Panc1 (cell line): ENCODE data around the gene CYP2C8. TPM values are rescaled to one million over a fixed set of nuclear protein-coding genes. Genes with fewer than 3 reads are reported as not detected.

Source experiments
- ATAC-seq: fragments of 200-7000 bp; cut with Tn5 transposase; 2 replicates; pipeline ENCODE4 v1.9.1; 2020; ENCODE audit warnings: mild to moderate bottlenecking, moderate library complexity
- BruUV-seq: library from RNA; stranded (reverse); fragments of 400-500 nt; replicated peaks from 2 replicates; lab custom pipeline; 2021; lab: Mats Ljungman, UMichigan
- CTCF ChIA-PET: fragments of 300-600 bp; sonication (Branson Sonifier 250); formaldehyde crosslinking; loops from one replicate; lab custom pipeline; 2022; ENCODE audit warnings: antibody characterized with exemption; lab: Charles Lee
- POLR2A ChIA-PET: fragments of 300-600 bp; sonication (Branson Sonifier 250); formaldehyde crosslinking; loops from one replicate; lab custom pipeline; 2022; ENCODE audit warnings: antibody characterized with exemption; lab: Charles Lee
- DNase-seq: peaks from one replicate; pipeline ENCODE4 v3.0.0-alpha.2; 2010; ENCODE audit warnings: low read depth, low spot score
- H3K27ac ChIP-seq: 2 replicates; pipeline ENCODE4 v1.5.1; 2011; ENCODE audit warnings: mild to moderate bottlenecking, low read length, inconsistent platforms
- H3K27me3 ChIP-seq: fragments of 200-500 bp; sonication (Bioruptor generic); 2 replicates; pipeline ENCODE4 v1.6.0; 2014; ENCODE audit warnings: low read length, inconsistent platforms; ENCODE audit not compliant: control insufficient read depth, insufficient read depth
- H3K36me3 ChIP-seq: fragments of 200-500 bp; sonication (Bioruptor generic); 2 replicates; pipeline ENCODE4 v1.5.1; 2014; ENCODE audit warnings: inconsistent platforms, mild to moderate bottlenecking, low read length, moderate library complexity; ENCODE audit not compliant: control insufficient read depth, insufficient read depth
- H3K4me1 ChIP-seq: 2 replicates; pipeline ENCODE4 v1.5.1; 2011; ENCODE audit warnings: inconsistent platforms, mild to moderate bottlenecking, low read length, moderate library complexity; ENCODE audit not compliant: control insufficient read depth, insufficient read depth
- H3K4me3 ChIP-seq, 2 experiments: 2 replicates each; pipeline ENCODE4 v1.5.1; 2011 to 2012; ENCODE audit warnings: low read depth in 2 of 2, low read length in 2 of 2, mild to moderate bottlenecking in 2 of 2, inconsistent platforms in 1 of 2, moderate library complexity in 1 of 2
- H3K9me3 ChIP-seq: fragments of 200-500 bp; sonication (Bioruptor generic); 2 replicates; pipeline ENCODE4 v1.5.1; 2014; ENCODE audit warnings: low read depth, mild to moderate bottlenecking, inconsistent platforms, low read length, moderate library complexity; ENCODE audit not compliant: control insufficient read depth, insufficient read depth
- POLR2AphosphoS5 ChIP-seq: IDR thresholded peaks from 2 replicates; pipeline ENCODE4 v1.6.1; 2012; ENCODE audit warnings: mild to moderate bottlenecking, low read depth, low read length, moderate library complexity
- SIN3A ChIP-seq: IDR thresholded peaks from 2 replicates; pipeline ENCODE4 v1.6.1; 2012; ENCODE audit warnings: low read depth, mild to moderate bottlenecking, low read length, moderate library complexity, borderline replicate concordance; ENCODE audit not compliant: insufficient read depth
- TCF7L2 ChIP-seq: IDR thresholded peaks from 2 replicates; pipeline ENCODE4 v1.6.1; 2011; ENCODE audit warnings: mild to moderate bottlenecking, low read depth, low read length, inconsistent platforms
- in situ Hi-C: cut with HindIII; loops from 2 replicates; pipeline ENCODE4 v1.10.0; 2016; ENCODE audit warnings: low sequenced_read_pairs, low pct_unique_long_range_greater_than_20kb
- intact Hi-C: fragments of 100-400 bp; cut with micrococcal nuclease; formaldehyde crosslinking; loops from one replicate; pipeline ENCODE4 v1.10.0; 2022; ENCODE audit not compliant: unreplicated experiment
- total RNA-seq: library from RNA; stranded (reverse); gene quantifications from one replicate; pipeline ENCODE4 v1.2.1, GENCODE V29; 2021; ENCODE audit not compliant: unreplicated experiment
- TF ChIP-seq, protein P1 (sequence below), 2 experiments: IDR thresholded peaks; 2 replicates each; pipeline ENCODE4 v1.6.1; 2011 to 2012; ENCODE audit warnings: low read depth in 2 of 2, control low read depth in 1 of 2, low read length in 1 of 2, mild to moderate bottlenecking in 1 of 2, moderate library complexity in 1 of 2; ENCODE audit not compliant: insufficient read depth in 1 of 2
- TF ChIP-seq, protein P2 (sequence below): fragments of 450-650 bp; IDR thresholded peaks from 2 replicates; pipeline ENCODE4 v1.5.1; 2017; ENCODE audit warnings: mild to moderate bottlenecking

Gene CYP2C8
- total RNA-seq, 1 experiment from 2014 or later, result 0.26 TPM

DNA sequence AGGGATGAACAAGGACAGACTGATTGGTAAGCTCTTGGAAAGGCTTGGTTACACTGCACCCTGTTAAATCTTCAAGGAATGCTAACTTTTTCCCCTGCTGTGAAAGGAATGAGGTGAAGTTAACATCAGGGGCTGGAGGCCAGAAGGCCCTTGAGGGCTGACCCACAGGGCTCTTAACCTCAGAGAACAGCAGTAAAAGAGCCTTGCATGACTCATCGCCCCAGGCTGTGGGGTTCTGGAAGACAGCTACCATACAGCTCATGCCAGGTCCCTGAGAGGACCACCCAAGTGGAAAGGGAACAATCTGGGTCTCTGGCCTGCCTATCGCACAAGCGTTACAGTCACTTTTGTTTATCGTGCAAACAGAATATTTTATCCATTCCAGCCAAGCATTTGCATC lies 76.5 kb downstream of the CYP2C8 start:
- CTCF ChIA-PET, result no interaction called here
- intact Hi-C loops, result no loop called here
- in situ Hi-C loops, result no loop called here
- BruUV-seq, result no TSS peak
- peaks cover 12% of the 10 kb centered on the region for H3K9me3 ChIP-seq
- H3K4me3 ChIP-seq, result no peak overlapping the region
- no peaks in the 10 kb centered on the region for H3K27me3 ChIP-seq
- no peak for DNase-seq
- H3K4me1 ChIP-seq, result no peaks in the 10 kb centered on the region
- POLR2A ChIA-PET, result no interaction called here
- no peaks in the 10 kb centered on the region for H3K36me3 ChIP-seq
- no peak overlapping the region for H3K27ac ChIP-seq
- ATAC-seq, result no peak
- TF ChIP-seq TCF7L2 (no peak), SIN3A (no peak), POLR2AphosphoS5 (no peak)
- TF ChIP-seq, protein P1, sequence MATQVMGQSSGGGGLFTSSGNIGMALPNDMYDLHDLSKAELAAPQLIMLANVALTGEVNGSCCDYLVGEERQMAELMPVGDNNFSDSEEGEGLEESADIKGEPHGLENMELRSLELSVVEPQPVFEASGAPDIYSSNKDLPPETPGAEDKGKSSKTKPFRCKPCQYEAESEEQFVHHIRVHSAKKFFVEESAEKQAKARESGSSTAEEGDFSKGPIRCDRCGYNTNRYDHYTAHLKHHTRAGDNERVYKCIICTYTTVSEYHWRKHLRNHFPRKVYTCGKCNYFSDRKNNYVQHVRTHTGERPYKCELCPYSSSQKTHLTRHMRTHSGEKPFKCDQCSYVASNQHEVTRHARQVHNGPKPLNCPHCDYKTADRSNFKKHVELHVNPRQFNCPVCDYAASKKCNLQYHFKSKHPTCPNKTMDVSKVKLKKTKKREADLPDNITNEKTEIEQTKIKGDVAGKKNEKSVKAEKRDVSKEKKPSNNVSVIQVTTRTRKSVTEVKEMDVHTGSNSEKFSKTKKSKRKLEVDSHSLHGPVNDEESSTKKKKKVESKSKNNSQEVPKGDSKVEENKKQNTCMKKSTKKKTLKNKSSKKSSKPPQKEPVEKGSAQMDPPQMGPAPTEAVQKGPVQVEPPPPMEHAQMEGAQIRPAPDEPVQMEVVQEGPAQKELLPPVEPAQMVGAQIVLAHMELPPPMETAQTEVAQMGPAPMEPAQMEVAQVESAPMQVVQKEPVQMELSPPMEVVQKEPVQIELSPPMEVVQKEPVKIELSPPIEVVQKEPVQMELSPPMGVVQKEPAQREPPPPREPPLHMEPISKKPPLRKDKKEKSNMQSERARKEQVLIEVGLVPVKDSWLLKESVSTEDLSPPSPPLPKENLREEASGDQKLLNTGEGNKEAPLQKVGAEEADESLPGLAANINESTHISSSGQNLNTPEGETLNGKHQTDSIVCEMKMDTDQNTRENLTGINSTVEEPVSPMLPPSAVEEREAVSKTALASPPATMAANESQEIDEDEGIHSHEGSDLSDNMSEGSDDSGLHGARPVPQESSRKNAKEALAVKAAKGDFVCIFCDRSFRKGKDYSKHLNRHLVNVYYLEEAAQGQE (IDR thresholded peaks at IDR 0.05; ENCODE audit: insufficient read depth in 1 of 2, low read depth in 2 of 2, low read length in 1 of 2), result no peak
- TF ChIP-seq, protein P2, sequence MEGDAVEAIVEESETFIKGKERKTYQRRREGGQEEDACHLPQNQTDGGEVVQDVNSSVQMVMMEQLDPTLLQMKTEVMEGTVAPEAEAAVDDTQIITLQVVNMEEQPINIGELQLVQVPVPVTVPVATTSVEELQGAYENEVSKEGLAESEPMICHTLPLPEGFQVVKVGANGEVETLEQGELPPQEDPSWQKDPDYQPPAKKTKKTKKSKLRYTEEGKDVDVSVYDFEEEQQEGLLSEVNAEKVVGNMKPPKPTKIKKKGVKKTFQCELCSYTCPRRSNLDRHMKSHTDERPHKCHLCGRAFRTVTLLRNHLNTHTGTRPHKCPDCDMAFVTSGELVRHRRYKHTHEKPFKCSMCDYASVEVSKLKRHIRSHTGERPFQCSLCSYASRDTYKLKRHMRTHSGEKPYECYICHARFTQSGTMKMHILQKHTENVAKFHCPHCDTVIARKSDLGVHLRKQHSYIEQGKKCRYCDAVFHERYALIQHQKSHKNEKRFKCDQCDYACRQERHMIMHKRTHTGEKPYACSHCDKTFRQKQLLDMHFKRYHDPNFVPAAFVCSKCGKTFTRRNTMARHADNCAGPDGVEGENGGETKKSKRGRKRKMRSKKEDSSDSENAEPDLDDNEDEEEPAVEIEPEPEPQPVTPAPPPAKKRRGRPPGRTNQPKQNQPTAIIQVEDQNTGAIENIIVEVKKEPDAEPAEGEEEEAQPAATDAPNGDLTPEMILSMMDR, result no peak

DNA sequence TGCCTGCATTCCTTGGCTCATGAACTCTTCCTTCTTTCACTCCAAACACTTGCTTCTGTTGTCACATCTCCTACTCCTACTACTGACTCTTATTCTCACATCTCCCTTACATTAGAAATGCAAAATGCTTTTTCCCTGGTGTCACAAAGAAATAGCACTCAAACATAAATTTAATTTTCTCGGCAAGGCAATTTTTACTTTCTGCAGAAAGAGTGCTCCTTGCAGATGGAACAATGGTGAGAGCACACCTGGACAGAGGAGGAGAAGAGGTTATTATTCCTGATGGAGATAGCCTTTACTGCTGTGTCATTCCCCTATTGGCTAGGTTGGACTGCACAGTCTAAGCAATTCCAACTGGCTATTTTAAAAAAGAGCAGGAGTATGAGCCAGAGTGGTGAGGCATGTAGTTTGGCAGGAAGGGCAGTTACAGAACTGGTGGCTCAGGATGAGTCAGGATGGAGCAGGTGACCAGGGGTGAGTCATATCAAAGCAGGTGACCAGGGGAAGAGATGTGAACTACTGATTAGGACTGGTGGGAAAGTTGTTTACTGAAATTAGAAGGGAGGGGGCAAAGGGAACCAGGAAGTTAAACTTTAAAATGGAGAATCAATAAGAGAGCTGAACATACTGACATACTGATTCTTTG lies 77.9 kb downstream of the CYP2C8 start:
- in situ Hi-C loops (no loop called here), intact Hi-C loops (no loop called here)
- Histone ChIP-seq H3K27me3 (no peaks in the 10 kb centered on the region), H3K9me3 (peaks cover 12% of the 10 kb centered on the region), H3K36me3 (no peaks in the 10 kb centered on the region), H3K4me1 (no peaks in the 10 kb centered on the region), H3K27ac (no peak overlapping the region), H3K4me3 (no peak overlapping the region)
- DNase-seq (no peak), ATAC-seq (no peak)
- no TSS peak for BruUV-seq
- ChIA-PET POLR2A (no interaction called here), CTCF (no interaction called here)
- no peak for TF ChIP-seq TCF7L2
- TF ChIP-seq, protein P1 (IDR thresholded peaks at IDR 0.05; ENCODE audit: insufficient read depth in 1 of 2, low read depth in 2 of 2, low read length in 1 of 2), result no peak
- TF ChIP-seq POLR2AphosphoS5, result no peak
- TF ChIP-seq, protein P2, result no peak
- no peak for TF ChIP-seq SIN3A
